ENCODE data around the gene CCDC154.

DNA sequence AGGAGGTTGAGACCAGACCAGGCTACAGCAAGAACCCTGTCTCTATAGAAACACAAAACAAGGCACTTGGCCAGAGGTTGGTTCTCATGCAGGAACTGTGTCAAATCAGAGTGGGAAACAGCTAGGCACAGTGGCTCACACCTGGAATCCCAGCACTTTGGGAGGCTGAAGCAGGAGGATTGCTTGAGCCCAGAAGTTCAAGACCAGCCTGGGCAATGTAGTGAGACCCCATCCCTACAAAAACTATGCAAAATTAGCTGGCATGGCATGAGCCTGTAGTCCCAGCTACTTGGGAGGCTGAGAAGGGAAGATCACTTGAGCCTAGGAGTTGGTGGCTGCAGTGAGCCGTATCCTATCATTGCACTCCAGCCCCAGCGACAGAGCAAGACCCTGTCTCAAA lies 31.5 kb downstream of the CCDC154 start:
- TF ChIP-seq, protein P1, sequence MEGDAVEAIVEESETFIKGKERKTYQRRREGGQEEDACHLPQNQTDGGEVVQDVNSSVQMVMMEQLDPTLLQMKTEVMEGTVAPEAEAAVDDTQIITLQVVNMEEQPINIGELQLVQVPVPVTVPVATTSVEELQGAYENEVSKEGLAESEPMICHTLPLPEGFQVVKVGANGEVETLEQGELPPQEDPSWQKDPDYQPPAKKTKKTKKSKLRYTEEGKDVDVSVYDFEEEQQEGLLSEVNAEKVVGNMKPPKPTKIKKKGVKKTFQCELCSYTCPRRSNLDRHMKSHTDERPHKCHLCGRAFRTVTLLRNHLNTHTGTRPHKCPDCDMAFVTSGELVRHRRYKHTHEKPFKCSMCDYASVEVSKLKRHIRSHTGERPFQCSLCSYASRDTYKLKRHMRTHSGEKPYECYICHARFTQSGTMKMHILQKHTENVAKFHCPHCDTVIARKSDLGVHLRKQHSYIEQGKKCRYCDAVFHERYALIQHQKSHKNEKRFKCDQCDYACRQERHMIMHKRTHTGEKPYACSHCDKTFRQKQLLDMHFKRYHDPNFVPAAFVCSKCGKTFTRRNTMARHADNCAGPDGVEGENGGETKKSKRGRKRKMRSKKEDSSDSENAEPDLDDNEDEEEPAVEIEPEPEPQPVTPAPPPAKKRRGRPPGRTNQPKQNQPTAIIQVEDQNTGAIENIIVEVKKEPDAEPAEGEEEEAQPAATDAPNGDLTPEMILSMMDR (conservative IDR thresholded peaks at IDR 0.05; ENCODE audit: low read length) = no peak
- no peak for TF ChIP-seq EZH2phosphoT487 (IDR thresholded peaks at IDR 0.05; ENCODE audit: borderline replicate concordance, low read depth, low read length)
